ENCODE measurements around the gene ACE.
A peak's percentile ranks its signal among the peaks of the same experiment; 100 is the strongest.

The ACE gene

GRCh38 chr17:63505341-63505740 is 28.5 kb downstream of the ACE start:
- no peak overlapping the region for H3K4me3 ChIP-seq (ENCODE audit: low read depth, low read length)
- TF ChIP-seq, protein P1, sequence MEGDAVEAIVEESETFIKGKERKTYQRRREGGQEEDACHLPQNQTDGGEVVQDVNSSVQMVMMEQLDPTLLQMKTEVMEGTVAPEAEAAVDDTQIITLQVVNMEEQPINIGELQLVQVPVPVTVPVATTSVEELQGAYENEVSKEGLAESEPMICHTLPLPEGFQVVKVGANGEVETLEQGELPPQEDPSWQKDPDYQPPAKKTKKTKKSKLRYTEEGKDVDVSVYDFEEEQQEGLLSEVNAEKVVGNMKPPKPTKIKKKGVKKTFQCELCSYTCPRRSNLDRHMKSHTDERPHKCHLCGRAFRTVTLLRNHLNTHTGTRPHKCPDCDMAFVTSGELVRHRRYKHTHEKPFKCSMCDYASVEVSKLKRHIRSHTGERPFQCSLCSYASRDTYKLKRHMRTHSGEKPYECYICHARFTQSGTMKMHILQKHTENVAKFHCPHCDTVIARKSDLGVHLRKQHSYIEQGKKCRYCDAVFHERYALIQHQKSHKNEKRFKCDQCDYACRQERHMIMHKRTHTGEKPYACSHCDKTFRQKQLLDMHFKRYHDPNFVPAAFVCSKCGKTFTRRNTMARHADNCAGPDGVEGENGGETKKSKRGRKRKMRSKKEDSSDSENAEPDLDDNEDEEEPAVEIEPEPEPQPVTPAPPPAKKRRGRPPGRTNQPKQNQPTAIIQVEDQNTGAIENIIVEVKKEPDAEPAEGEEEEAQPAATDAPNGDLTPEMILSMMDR (IDR thresholded peaks at IDR 0.05; ENCODE audit: low read depth, low read length) = no peak
- no peak for DNase-seq

DNA sequence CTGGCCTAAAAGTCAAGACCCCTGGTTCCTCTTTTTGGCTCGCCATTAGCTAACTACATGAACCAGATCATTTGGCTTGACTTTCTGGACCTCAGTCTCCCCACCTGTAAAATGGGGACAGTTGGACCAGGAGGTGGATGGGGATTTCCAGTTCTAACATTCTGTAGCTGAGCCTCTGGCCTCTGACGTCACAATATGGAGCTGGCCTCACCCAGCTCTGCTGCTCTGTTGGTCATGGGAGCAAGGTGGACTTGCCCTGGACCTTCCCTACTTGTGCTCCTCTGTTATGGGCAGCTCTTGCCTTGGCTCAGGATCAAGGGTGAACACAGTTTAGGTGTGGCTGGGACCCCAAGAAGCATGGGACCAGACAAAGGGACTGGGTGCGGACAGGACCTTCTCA is 29.8 kb downstream of the ACE start:
- Histone ChIP-seq H3K27me3 (ENCODE audit: insufficient read depth, low read depth, severe bottlenecking) (no peaks in the 10 kb centered on the region), H3K4me3 (ENCODE audit: low read depth, low read length) (no peak overlapping the region), H3K36me3 (no peaks in the 10 kb centered on the region), H3K9me3 (ENCODE audit: severe bottlenecking) (peaks cover 2% of the 10 kb centered on the region), H3K27ac (no peak overlapping the region)
- no peak for DNase-seq
- TF ChIP-seq, protein P1 (IDR thresholded peaks at IDR 0.05; ENCODE audit: low read depth, low read length) = no peak

More at GRCh38 chr17:63505341-63505740, 28.5 kb downstream of the ACE start:
- Histone ChIP-seq H3K27me3 (ENCODE audit: insufficient read depth, low read depth, severe bottlenecking) (no peaks in the 10 kb centered on the region), H3K27ac (no peak overlapping the region), H3K9me3 (ENCODE audit: severe bottlenecking) (peaks cover 2% of the 10 kb centered on the region), H3K36me3 (no peaks in the 10 kb centered on the region)

DNA sequence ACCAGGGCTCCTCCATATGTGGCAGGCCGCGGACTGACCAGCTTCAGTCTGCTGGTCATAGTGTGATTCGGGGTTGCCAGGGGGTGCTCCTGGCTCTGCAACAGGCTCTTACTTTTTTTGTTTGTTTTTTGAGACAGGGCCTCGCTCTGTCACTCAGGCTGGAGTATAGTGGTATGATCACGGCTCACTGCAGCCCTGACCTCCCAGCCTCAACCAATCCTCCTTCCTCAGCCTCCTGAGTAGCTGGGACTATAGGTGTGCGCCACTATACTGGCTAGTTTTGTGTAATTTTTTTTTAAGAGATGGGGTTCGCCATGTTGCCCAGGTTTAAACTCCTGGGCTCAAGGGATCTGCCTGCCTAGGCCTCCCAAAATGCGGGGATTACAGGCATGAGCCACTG is 34.5 kb downstream of the ACE start:
- no peak overlapping the region for H3K4me3 ChIP-seq (ENCODE audit: low read depth, low read length)
- no peaks in the 10 kb centered on the region for H3K27me3 ChIP-seq (ENCODE audit: insufficient read depth, low read depth, severe bottlenecking)
- no peaks in the 10 kb centered on the region for H3K9me3 ChIP-seq (ENCODE audit: severe bottlenecking)
- H3K36me3 ChIP-seq = no peaks in the 10 kb centered on the region
- no peak overlapping the region for H3K27ac ChIP-seq
- TF ChIP-seq, protein P1 (IDR thresholded peaks at IDR 0.05; ENCODE audit: low read depth, low read length) = no peak
- no peak for DNase-seq

DNA sequence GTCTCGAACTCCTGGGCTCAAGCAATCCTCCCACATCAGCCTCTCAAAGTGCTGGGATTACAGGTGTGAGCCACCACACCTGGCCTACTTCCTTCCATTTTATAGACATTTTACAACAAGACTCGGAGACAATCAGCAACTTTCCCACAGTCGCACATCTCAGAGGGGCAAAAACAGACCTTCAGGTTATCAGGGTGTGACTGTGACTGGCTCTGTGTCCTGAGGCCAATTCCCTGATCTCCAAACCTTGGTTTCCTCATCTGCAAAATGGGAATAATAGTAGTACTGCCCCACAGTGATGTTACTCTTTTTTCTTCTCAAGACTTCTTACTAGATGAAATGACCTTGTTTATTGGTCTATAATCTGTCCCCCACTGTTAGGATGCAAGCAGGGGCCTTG is 35.5 kb downstream of the ACE start:
- H3K4me3 ChIP-seq (ENCODE audit: low read depth, low read length) = no peak overlapping the region
- no peaks in the 10 kb centered on the region for H3K36me3 ChIP-seq
- no peaks in the 10 kb centered on the region for H3K9me3 ChIP-seq (ENCODE audit: severe bottlenecking)
- no peak overlapping the region for H3K27ac ChIP-seq
- H3K27me3 ChIP-seq (ENCODE audit: insufficient read depth, low read depth, severe bottlenecking) = no peaks in the 10 kb centered on the region
- TF ChIP-seq, protein P1 (IDR thresholded peaks at IDR 0.05; ENCODE audit: low read depth, low read length) = no peak
- no peak for DNase-seq

DNA sequence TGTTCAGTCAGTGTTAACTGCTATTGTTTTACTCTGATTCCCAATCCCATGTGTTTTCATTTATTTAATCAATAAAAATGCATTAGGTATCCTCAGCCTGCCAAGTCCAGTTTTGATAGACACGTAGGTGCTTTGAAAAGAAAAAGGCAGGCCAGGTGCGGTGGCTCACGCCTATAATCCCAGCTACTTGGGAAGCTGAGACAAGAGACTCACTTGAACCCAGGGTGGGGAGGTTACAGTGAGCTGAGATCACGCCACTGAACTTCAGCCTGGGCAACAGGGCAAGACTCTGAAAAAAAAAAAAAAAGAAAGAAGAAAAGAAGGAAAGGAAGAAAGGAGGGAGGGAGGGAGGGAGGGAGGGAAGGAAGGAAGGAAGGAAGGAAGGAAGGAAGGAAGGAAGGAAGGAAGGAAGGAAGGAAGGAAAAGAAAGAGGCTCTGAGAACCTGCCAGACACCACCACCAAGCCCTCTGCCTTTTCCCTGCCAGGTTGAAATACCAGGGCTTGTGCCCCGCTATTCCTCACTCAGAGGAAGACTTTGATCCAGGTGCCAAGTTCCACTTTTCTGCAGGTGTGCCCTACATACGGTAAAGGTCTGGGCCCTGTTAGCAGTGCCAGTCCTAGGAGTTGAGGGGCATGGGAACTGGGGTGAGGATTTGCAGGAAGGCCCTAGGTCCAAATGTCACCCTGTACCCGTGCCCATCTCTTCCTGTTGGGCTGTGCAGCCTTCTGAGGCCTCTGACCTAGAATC is 36.2 kb downstream of the ACE start:
- DNase-seq = no peak
- H3K9me3 ChIP-seq (ENCODE audit: severe bottlenecking) = no peaks in the 10 kb centered on the region
- H3K36me3 ChIP-seq = no peaks in the 10 kb centered on the region
- H3K27me3 ChIP-seq (ENCODE audit: insufficient read depth, low read depth, severe bottlenecking) = no peaks in the 10 kb centered on the region
- H3K4me3 ChIP-seq (ENCODE audit: low read depth, low read length) = no peak overlapping the region
- TF ChIP-seq, protein P1 (IDR thresholded peaks at IDR 0.05; ENCODE audit: low read depth, low read length) = no peak
- no peak overlapping the region for H3K27ac ChIP-seq

GRCh38 chr17:63514477-63514876 is 37.6 kb downstream of the ACE start:
- TF ChIP-seq, protein P1 (IDR thresholded peaks at IDR 0.05; ENCODE audit: low read depth, low read length) = no peak
- Histone ChIP-seq H3K4me3 (ENCODE audit: low read depth, low read length) (no peak overlapping the region), H3K9me3 (ENCODE audit: severe bottlenecking) (no peaks in the 10 kb centered on the region), H3K27ac (peak overlapping the region; percentile 4; the same call in 1 of the 2 replicates), H3K27me3 (ENCODE audit: insufficient read depth, low read depth, severe bottlenecking) (no peaks in the 10 kb centered on the region), H3K36me3 (no peaks in the 10 kb centered on the region)
- no peak for DNase-seq

Measured in WERI-Rb-1 (cell line).